Cardiac muscle cell (in vitro differentiated cells and primary cell): ENCODE data around the gene RERE. TPM values are rescaled to one million over a fixed set of nuclear protein-coding genes. Genes with fewer than 3 reads are reported as not detected.

ENCODE experiments used
- DNase-seq, 2 donors: peaks; one replicate each; pipeline versions ENCODE4 v3.0.0 to v3.0.0-alpha.2; 2010 to 2017; ENCODE audit warnings: low read depth in 1 of 2, low spot score in 1 of 2
- H3K27ac ChIP-seq: fragments of 200-600 bp; sonication (generic); 2 replicates; pipeline ENCODE4 v1.5.1; 2016
- H3K27me3 ChIP-seq: fragments of 200-600 bp; sonication (generic); 2 replicates; pipeline ENCODE4 v1.6.0; 2016; ENCODE audit warnings: control low read depth
- H3K36me3 ChIP-seq: fragments of 200-600 bp; sonication (generic); 2 replicates; pipeline ENCODE4 v1.5.1; 2016; ENCODE audit warnings: control low read depth
- H3K4me1 ChIP-seq: fragments of 200-600 bp; sonication (generic); 2 replicates; pipeline ENCODE4 v1.8.1; 2017; ENCODE audit warnings: low read depth, mild to moderate bottlenecking, mixed run types
- H3K4me3 ChIP-seq: fragments of 200-600 bp; sonication (generic); 2 replicates; pipeline ENCODE4 v1.5.1; 2016; ENCODE audit warnings: mild to moderate bottlenecking
- H3K9me3 ChIP-seq: fragments of 200-600 bp; sonication (generic); 2 replicates; pipeline ENCODE4 v1.5.1; 2017; ENCODE audit warnings: low read depth, mild to moderate bottlenecking, control low read depth
- polyA plus RNA-seq: library from polyadenylated mRNA; unstranded; fragments of >200 nt; fragmentation: Nextera tagmentation; extraction: Ambion mirVana; gene quantifications from 2 replicates; pipeline ENCODE4 v1.2.1, GENCODE V29; 2016
- total RNA-seq: library from RNA; depleted of rRNA; stranded (reverse); fragments of >200 nt; gene quantifications from 2 replicates; pipeline ENCODE4 v1.2.3, GENCODE V29; 2016
- TF ChIP-seq, protein P1 (sequence below): IDR thresholded peaks from 2 replicates; pipeline ENCODE4 v1.5.1; 2012; ENCODE audit warnings: low read depth, mild to moderate bottlenecking, low read length

The RERE gene
- total and polyA plus RNA-seq, 2 experiments from 2014 or later: 72.5 to 81.0 TPM

DNA sequence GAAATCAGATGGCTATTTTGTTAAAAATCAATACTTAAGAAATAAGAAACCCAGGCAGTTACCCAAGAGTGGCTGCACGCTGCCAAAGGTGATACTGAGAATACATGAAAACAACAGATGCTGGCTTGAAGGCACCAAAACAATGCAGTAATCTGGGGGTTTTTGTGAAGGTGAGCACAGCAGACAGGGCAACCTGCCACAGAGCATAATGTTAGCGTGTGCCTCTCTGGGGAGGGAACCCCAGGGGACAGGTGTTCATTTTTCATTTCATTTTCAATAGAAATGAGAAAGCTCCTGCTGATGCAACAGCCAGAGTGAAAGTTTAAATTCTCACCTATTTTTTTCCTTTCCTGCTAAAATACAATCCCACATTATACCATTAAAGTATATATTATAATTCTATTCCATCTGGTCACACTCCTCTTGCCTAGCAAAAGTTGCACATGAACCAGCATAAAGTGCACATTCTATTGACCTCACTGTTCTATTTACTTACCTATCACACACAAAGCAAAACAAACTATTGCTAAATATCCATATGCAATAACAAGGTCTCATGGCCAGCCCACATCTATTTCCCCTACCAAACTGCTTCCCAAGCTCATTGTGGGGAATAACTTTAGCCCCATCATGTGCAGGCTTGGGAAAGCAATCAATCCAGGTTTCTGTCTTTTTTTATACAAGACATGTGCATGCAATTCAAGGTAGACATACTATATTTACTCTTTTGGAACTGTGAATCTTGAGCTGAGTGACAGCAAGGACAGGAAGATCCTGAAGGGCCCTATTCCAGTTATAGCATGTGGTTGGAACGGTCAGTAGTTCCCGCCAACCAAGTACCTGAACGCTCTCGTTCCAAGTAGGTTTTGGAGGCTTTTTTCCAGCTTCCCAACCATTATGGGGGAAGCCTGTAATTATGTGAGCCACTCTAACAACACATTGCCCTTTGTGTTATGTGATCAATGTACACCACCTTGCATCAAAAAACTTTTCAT is 173.6 kb downstream of the RERE start:
- peaks cover 3% of the 10 kb centered on the region for H3K36me3 ChIP-seq
- TF ChIP-seq, protein P1, sequence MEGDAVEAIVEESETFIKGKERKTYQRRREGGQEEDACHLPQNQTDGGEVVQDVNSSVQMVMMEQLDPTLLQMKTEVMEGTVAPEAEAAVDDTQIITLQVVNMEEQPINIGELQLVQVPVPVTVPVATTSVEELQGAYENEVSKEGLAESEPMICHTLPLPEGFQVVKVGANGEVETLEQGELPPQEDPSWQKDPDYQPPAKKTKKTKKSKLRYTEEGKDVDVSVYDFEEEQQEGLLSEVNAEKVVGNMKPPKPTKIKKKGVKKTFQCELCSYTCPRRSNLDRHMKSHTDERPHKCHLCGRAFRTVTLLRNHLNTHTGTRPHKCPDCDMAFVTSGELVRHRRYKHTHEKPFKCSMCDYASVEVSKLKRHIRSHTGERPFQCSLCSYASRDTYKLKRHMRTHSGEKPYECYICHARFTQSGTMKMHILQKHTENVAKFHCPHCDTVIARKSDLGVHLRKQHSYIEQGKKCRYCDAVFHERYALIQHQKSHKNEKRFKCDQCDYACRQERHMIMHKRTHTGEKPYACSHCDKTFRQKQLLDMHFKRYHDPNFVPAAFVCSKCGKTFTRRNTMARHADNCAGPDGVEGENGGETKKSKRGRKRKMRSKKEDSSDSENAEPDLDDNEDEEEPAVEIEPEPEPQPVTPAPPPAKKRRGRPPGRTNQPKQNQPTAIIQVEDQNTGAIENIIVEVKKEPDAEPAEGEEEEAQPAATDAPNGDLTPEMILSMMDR: no peak
- H3K4me3 ChIP-seq: no peak overlapping the region
- DNase-seq: no peak
- H3K9me3 ChIP-seq: no peaks in the 10 kb centered on the region
- H3K27me3 ChIP-seq: no peaks in the 10 kb centered on the region
- peaks cover 31% of the 10 kb centered on the region for H3K4me1 ChIP-seq
- peak overlapping the region; percentile 63 for H3K27ac ChIP-seq

DNA sequence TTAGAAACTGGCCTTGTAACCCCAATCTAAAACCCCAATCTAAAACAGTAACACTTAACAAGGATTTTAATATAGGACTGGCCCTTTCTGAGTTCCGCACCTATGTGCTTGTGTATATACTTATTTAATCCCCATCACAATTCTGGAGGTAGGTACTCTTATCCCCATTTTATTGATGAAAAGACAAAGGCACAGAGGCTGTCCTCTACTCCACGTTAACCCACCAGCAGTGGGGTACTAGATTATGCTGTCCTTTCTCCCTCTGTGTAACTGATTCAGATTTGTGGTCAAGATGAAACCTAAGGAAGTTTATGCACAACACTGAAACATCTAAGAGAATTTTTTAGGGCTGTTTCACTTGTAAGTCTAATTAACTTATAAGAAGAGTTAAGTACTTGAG is 175.3 kb downstream of the RERE start:
- H3K4me1 ChIP-seq: peaks cover 31% of the 10 kb centered on the region
- peaks cover 3% of the 10 kb centered on the region for H3K36me3 ChIP-seq
- no peak overlapping the region for H3K4me3 ChIP-seq
- TF ChIP-seq, protein P1: no peak
- no peak for DNase-seq
- no peaks in the 10 kb centered on the region for H3K9me3 ChIP-seq
- H3K27ac ChIP-seq: no peak overlapping the region
- H3K27me3 ChIP-seq: no peaks in the 10 kb centered on the region

- peaks cover 31% of the 10 kb centered on the region for H3K4me1 ChIP-seq
- no peaks in the 10 kb centered on the region for H3K27me3 ChIP-seq
- DNase-seq: no peak
- TF ChIP-seq, protein P1: no peak
- no peak overlapping the region for H3K4me3 ChIP-seq
- H3K9me3 ChIP-seq: no peaks in the 10 kb centered on the region
- H3K27ac ChIP-seq: peak overlapping the region; percentile 46
- H3K36me3 ChIP-seq: peaks cover 3% of the 10 kb centered on the region
These were observed 176.0 kb downstream of the RERE start for GRCh38 chr1:8641377-8641997.

DNA sequence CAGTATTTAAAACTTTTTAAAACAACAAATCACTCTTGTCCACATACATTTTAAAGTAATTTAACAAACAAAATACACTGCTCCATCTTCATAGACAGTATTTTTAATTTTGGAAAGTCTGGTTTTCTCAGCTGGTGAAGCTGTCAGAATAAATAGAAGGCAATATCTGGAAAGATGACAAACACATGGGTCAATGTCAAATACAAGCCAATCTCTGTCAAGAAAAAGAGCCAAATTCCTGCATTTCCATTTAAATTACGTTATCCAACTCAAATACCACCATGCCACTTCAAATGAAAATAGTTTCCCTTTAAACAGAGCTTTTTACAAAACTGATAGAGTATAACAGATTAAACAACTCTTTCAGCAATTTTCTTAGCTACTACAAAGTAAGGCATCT is 176.5 kb downstream of the RERE start:
- Histone ChIP-seq H3K27ac (peak overlapping the region; percentile 46), H3K4me3 (no peak overlapping the region), H3K36me3 (peaks cover 3% of the 10 kb centered on the region), H3K9me3 (no peaks in the 10 kb centered on the region), H3K4me1 (peaks cover 31% of the 10 kb centered on the region), H3K27me3 (no peaks in the 10 kb centered on the region)
- TF ChIP-seq, protein P1: no peak
- DNase-seq: no peak

GRCh38 chr1:8639148-8639547 is 178.3 kb downstream of the RERE start:
- peak overlapping the region; percentile 20 for H3K27ac ChIP-seq
- TF ChIP-seq, protein P1: no peak
- peaks cover 23% of the 10 kb centered on the region for H3K4me1 ChIP-seq
- no peak overlapping the region for H3K4me3 ChIP-seq
- H3K36me3 ChIP-seq: no peaks in the 10 kb centered on the region
- H3K27me3 ChIP-seq: no peaks in the 10 kb centered on the region
- H3K9me3 ChIP-seq: no peaks in the 10 kb centered on the region
- no peak for DNase-seq
